ENCODE data around the gene NXPH1. TPM values are rescaled to one million over a fixed set of nuclear protein-coding genes. Genes with fewer than 3 reads are reported as not detected.
A peak's percentile ranks its signal among the peaks of the same experiment; 100 is the strongest.

Gene NXPH1
- total RNA-seq, 1 donor from 2014 or later: not detected

DNA sequence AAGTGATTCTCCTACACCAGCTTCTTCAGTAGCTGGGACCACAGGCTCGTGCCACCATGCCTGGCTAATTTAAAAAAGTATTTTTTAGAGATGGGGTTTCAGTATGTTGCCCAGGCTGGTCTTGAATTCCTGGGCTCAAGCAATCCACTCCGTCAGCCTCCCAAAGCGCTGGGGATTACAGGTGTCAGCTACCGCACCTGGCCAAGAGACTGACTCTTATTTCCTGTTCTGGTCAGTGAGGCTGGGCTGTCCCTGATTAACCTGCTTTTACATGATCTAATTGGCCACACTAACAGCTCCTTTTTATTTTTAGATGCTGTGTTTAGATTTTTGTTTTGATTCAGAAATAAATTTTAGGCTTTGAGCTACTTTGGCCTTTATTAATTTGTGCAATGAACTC, 203.9 kb downstream of the NXPH1 start:
- ATAC-seq (no peak), DNase-seq (no peak)
- Histone ChIP-seq H3K9me3 (no peaks in the 10 kb centered on the region), H3K27me3 (no peaks in the 10 kb centered on the region), H3K4me3 (no peak overlapping the region), H3K4me1 (no peaks in the 10 kb centered on the region), H3K27ac (no peak overlapping the region), H3K36me3 (no peaks in the 10 kb centered on the region)
- TF ChIP-seq CTCF (IDR thresholded peaks at IDR 0.05): no peak
- intact Hi-C loops (cut with DNase I): no loop called here

DNA sequence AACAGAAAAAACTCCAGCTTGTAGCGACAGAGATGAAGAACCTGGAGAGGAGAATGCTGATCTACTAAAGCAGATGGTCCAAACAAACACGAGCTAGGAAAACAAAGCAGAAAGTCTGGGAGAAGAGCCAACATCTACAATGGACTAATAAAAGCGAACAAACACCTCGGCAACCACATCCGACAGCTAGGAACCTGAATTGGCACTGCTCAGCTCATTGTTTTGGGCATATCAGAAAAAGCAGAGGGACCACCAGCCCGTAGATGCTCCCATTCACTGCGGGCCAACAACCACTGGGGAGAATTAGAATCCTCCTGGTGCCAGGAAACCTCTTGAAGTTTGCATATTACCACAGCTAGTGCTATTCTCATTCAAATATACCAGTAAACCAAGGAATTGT, 204.7 kb downstream of the NXPH1 start:
- no peaks in the 10 kb centered on the region for H3K9me3 ChIP-seq
- ATAC-seq (no peak), DNase-seq (no peak)
- no peak for TF ChIP-seq CTCF (IDR thresholded peaks at IDR 0.05)
- H3K4me1 ChIP-seq: no peaks in the 10 kb centered on the region
- H3K36me3 ChIP-seq: no peaks in the 10 kb centered on the region
- no peaks in the 10 kb centered on the region for H3K27me3 ChIP-seq
- no peak overlapping the region for H3K4me3 ChIP-seq
- intact Hi-C loops (cut with DNase I): no loop called here
- no peak overlapping the region for H3K27ac ChIP-seq

DNA sequence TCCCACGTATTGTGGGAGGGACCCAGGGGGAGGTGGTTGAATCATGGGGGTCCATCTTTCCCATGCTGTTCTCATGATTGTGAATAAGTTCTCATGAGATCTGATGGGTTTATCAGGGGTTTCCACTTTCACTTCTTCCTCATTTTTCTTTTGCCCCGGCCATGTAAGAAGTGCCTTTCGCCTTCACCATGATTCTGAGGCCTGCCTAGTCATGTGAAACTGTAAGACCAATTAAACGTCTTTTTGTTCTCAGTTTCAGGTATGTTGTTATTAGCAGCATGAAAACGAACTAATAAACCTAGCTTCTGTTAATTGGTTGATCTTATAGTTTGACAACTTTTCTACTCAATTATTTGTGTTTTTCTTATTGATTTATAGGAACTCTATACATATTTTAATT, 206.3 kb downstream of the NXPH1 start:
- no peak for ATAC-seq
- Histone ChIP-seq H3K9me3 (no peaks in the 10 kb centered on the region), H3K4me1 (no peaks in the 10 kb centered on the region), H3K36me3 (no peaks in the 10 kb centered on the region), H3K4me3 (no peak overlapping the region), H3K27me3 (no peaks in the 10 kb centered on the region), H3K27ac (no peak overlapping the region)
- intact Hi-C loops (cut with DNase I): no loop called here
- DNase-seq: no peak
- TF ChIP-seq CTCF (IDR thresholded peaks at IDR 0.05): no peak

- Histone ChIP-seq H3K9me3 (no peaks in the 10 kb centered on the region), H3K27ac (no peak overlapping the region), H3K36me3 (no peaks in the 10 kb centered on the region), H3K4me1 (no peaks in the 10 kb centered on the region), H3K4me3 (no peak overlapping the region), H3K27me3 (no peaks in the 10 kb centered on the region)
- TF ChIP-seq CTCF (IDR thresholded peaks at IDR 0.05): no peak
- DNase-seq (no peak), ATAC-seq (no peak)
- intact Hi-C loops (cut with DNase I): no loop called here
Measured at GRCh38 chr7:8640671-8641070, 207.3 kb downstream of the NXPH1 start.

- TF ChIP-seq CTCF (IDR thresholded peaks at IDR 0.05): no peak
- Histone ChIP-seq H3K9me3 (no peaks in the 10 kb centered on the region), H3K27ac (no peak overlapping the region), H3K27me3 (no peaks in the 10 kb centered on the region), H3K4me3 (no peak overlapping the region), H3K4me1 (no peaks in the 10 kb centered on the region), H3K36me3 (no peaks in the 10 kb centered on the region)
- intact Hi-C loops (cut with DNase I): no loop called here
- DNase-seq (no peak), ATAC-seq (peak; percentile 49)
Measured at GRCh38 chr7:8668627-8669500, 235.5 kb downstream of the NXPH1 start.
